AML-193 (cell line): ENCODE data around the gene ZNRF1.
"Not testable (repeated sequence)": the region's sequence is repeated elsewhere in the genome, so short reads cannot be mapped to it uniquely, and the experiment has no call there.

Experiments
- DNase-seq, 2 experiments: peaks; one replicate each; lab custom pipeline; 2025; lab: John Stamatoyannopoulos, UW

ZNRF1 gene

GRCh38 chr16:74998481-74999218 lies at the start of gene ZNRF1:
TSS of gene ZNRF1 (plus strand) at chr16:74999024. CDS start at chr16:74999672, 648 bp downstream.
- peak; percentile 52 to 55 for DNase-seq

- no peak for DNase-seq
Observed at GRCh38 chr16:74949309-74949708, 49.5 kb upstream of the ZNRF1 start.

GRCh38 chr16:74950511-74950910 lies 48.3 kb upstream of the ZNRF1 start:
- no peak for DNase-seq

GRCh38 chr16:74951206-74951605 lies 47.6 kb upstream of the ZNRF1 start:
- DNase-seq: no peak

GRCh38 chr16:74951681-74952080 lies 47.1 kb upstream of the ZNRF1 start:
- DNase-seq: no peak

GRCh38 chr16:74954763-74955162 lies 44.1 kb upstream of the ZNRF1 start:
- no peak for DNase-seq

- no peak for DNase-seq
Observed at GRCh38 chr16:74973304-74973703, 25.5 kb upstream of the ZNRF1 start.

GRCh38 chr16:74975591-74975990 lies 23.2 kb upstream of the ZNRF1 start:
- DNase-seq: no peak

GRCh38 chr16:74982256-74982655 lies 16.6 kb upstream of the ZNRF1 start:
- no peak for DNase-seq

GRCh38 chr16:74984194-74984528 lies 14.7 kb upstream of the ZNRF1 start:
- no peak for DNase-seq

- peak; percentile 96 to 98 for DNase-seq
Observed at GRCh38 chr16:74984529-74985296, 14.1 kb upstream of the ZNRF1 start, which contains the start of gene WDR59. TSS of gene WDR59 (minus strand) at chr16:74985123. CDS start at chr16:74985017, 106 bp downstream.

GRCh38 chr16:74987027-74987681 lies 11.7 kb upstream of the ZNRF1 start:
- no peak for DNase-seq

GRCh38 chr16:74989864-74990263 lies 9.0 kb upstream of the ZNRF1 start:
- DNase-seq: not testable (repeated sequence)

GRCh38 chr16:74990832-74991231 lies 8.0 kb upstream of the ZNRF1 start:
- no peak for DNase-seq

- DNase-seq: no peak
Observed at GRCh38 chr16:74991268-74991592, 7.6 kb upstream of the ZNRF1 start.

- DNase-seq: no peak
Observed at GRCh38 chr16:74991593-74992403, 7.0 kb upstream of the ZNRF1 start.

GRCh38 chr16:74995986-74996385 lies 2.8 kb upstream of the ZNRF1 start:
- DNase-seq: no peak

GRCh38 chr16:74997042-74997491 lies 1.8 kb upstream of the ZNRF1 start:
- no peak for DNase-seq

GRCh38 chr16:74999219-74999608 lies 390 bp downstream of the ZNRF1 start:
- no peak for DNase-seq

GRCh38 chr16:74999609-75000480 lies 1.0 kb downstream of the ZNRF1 start:
- DNase-seq: no peak

GRCh38 chr16:75000481-75001081 lies 1.8 kb downstream of the ZNRF1 start:
- no peak for DNase-seq
